ENCODE data around the gene HCST. TPM values are rescaled to one million over a fixed set of nuclear protein-coding genes. Genes with fewer than 3 reads are reported as not detected.

The HCST gene
- total and polyA plus RNA-seq, 8 donors: 5.0 to 12.5 (median 9.2) TPM; not detected in 3

DNA sequence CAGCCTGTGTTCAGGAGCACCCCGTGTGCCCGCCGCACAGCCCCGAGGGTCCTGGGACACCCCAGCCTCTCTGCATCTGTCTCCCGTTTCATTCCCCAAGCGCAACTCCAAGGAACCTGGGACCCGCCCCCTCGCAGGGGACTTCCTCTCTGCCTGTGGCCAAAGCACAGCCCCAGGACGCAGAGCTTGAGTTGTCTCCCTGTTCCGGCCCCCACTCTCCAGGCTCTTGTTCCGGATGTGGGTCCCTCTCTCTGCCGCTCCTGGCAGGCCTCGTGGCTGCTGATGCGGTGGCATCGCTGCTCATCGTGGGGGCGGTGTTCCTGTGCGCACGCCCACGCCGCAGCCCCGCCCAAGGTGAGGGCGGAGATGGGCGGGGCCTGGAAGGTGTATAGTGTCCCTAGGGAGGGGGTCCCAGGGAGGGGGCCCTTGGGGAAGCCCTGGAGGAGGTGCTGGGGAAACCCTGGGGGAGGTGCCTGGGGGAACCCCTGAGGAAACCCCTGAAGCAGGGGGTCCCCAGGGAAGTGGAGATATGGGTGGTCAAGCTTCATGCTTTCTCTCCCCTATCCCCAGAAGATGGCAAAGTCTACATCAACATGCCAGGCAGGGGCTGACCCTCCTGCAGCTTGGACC, 1.3 kb downstream of the HCST start:
- 1 to 2% (median 1%) methylated on average over 21 to 24 of the region's 24 CpGs for WGBS, 5 donors
- Histone ChIP-seq H3K4me1 (peaks cover 25 to 63% (median 36%) of the 10 kb centered on the region in 4 donors), H3K27ac (peak overlapping the region; percentile 58 to 95 (median 93)), H3K4me3 (peak overlapping the region; percentile 25 to 34 (median 28)), H3K9me3 (no peaks in the 10 kb centered on the region), H3K36me3 (no peaks in the 10 kb centered on the region), H3K27me3 (no peaks in the 10 kb centered on the region)
- intact Hi-C loops (cut with DNase I; ENCODE audit: low total_unique reads): no loop called here
- DNase-seq: peak; percentile 77 to 92
- TF ChIP-seq POLR2A (IDR thresholded peaks at IDR 0.05) (no peak), EP300 (IDR thresholded peaks at IDR 0.05) (no peak), POLR2AphosphoS5 (IDR thresholded peaks at IDR 0.05) (peak; percentile 37 to 66 (median 64))
- TF ChIP-seq, protein P1, sequence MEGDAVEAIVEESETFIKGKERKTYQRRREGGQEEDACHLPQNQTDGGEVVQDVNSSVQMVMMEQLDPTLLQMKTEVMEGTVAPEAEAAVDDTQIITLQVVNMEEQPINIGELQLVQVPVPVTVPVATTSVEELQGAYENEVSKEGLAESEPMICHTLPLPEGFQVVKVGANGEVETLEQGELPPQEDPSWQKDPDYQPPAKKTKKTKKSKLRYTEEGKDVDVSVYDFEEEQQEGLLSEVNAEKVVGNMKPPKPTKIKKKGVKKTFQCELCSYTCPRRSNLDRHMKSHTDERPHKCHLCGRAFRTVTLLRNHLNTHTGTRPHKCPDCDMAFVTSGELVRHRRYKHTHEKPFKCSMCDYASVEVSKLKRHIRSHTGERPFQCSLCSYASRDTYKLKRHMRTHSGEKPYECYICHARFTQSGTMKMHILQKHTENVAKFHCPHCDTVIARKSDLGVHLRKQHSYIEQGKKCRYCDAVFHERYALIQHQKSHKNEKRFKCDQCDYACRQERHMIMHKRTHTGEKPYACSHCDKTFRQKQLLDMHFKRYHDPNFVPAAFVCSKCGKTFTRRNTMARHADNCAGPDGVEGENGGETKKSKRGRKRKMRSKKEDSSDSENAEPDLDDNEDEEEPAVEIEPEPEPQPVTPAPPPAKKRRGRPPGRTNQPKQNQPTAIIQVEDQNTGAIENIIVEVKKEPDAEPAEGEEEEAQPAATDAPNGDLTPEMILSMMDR (IDR thresholded peaks at IDR 0.05): no peak

DNA sequence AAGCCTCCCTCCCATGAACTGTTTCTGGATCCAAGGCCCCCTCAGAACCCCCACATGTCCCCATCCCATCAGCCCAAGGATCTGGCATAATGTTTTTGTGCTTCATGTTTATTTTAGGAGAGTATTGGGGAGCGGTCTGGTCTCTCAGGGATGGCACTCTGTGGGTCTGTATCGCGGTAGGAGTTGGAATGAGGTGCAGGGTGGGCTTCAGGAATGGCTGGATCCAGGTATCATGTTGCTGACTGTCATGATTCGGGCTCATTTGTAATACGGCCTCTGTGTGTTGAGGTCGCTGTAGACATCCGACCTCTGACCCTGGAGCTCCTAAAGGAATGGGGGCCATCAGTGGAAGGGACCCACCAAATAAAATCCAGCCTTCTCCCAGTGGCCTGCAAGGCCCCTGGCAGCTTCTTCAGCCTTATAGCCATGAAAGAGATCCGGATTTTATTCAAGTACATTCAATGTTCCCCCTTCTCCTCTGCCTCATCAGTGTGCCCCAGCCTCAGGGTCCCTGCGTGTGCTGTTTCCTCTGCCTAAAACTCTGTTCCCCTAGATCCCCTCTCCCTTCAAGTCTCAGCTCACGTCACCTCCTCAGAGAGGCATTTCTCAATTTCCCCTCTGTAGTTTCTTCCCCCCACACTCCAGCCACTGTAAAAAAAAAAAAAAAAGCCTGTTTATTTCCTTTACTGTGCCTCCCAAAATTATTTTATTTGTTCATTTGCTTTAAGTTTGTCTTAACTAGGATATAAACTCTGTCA, 2.2 kb downstream of the HCST start:
- peaks cover 25 to 62% (median 35%) of the 10 kb centered on the region in 4 donors for H3K4me1 ChIP-seq
- H3K27ac ChIP-seq: peak overlapping the region in 4 of 5 donors; percentile 84 to 95 (median 94)
- no peaks in the 10 kb centered on the region for H3K27me3 ChIP-seq
- peak overlapping the region in 1 of 4 donors; percentile 2 for H3K4me3 ChIP-seq
- DNase-seq: no peak
- no peaks in the 10 kb centered on the region for H3K36me3 ChIP-seq
- 83 to 90% (median 89%) methylated on average over 6 to 10 of the region's 10 CpGs for WGBS, 5 donors
- TF ChIP-seq POLR2A (IDR thresholded peaks at IDR 0.05) (no peak), EP300 (IDR thresholded peaks at IDR 0.05) (no peak), POLR2AphosphoS5 (IDR thresholded peaks at IDR 0.05) (no peak)
- TF ChIP-seq, protein P1 (IDR thresholded peaks at IDR 0.05): no peak
- no peaks in the 10 kb centered on the region for H3K9me3 ChIP-seq
- intact Hi-C loops (cut with DNase I; ENCODE audit: low total_unique reads): no loop called here

DNA sequence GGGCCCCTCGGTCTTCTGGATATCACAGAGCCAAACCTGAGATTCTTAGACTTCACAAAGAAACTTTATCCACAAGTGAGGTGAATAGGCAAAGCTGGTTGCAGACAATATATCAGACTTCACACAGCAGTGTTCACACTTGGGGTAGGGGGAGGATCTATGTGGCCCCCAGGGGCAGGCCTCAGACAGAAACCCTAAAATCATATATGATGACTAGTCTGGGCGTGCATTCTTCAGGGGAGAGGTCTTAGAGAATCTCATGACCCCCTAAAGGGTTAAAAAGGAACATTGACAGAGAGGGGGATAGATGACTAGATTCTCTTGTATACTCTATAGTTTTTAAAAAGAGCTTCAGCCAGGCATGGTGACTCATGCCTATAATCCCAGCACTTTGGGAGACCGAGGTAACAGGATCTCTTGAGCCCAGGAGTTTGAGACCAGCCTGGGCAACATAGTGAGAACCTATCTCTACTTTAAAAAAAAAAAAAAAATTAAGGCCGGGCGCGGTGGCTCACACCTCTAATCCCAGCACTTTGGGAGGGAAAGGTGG, 2.9 kb downstream of the HCST start:
- Histone ChIP-seq H3K27ac (peak overlapping the region in 4 of 5 donors; percentile 18 to 95 (median 94)), H3K27me3 (no peaks in the 10 kb centered on the region), H3K4me1 (peaks cover 25 to 55% (median 35%) of the 10 kb centered on the region in 4 donors), H3K4me3 (no peak overlapping the region), H3K9me3 (no peaks in the 10 kb centered on the region), H3K36me3 (no peaks in the 10 kb centered on the region)
- no peak for TF ChIP-seq POLR2AphosphoS5 (IDR thresholded peaks at IDR 0.05)
- TF ChIP-seq POLR2A (IDR thresholded peaks at IDR 0.05): no peak
- TF ChIP-seq, protein P1 (IDR thresholded peaks at IDR 0.05): no peak
- no peak for TF ChIP-seq EP300 (IDR thresholded peaks at IDR 0.05)
- intact Hi-C loops (cut with DNase I; ENCODE audit: low total_unique reads): no loop called here
- 61 to 78% (median 71%) methylated on average over 6 of the region's 6 CpGs for WGBS, 5 donors
- no peak for DNase-seq

DNA sequence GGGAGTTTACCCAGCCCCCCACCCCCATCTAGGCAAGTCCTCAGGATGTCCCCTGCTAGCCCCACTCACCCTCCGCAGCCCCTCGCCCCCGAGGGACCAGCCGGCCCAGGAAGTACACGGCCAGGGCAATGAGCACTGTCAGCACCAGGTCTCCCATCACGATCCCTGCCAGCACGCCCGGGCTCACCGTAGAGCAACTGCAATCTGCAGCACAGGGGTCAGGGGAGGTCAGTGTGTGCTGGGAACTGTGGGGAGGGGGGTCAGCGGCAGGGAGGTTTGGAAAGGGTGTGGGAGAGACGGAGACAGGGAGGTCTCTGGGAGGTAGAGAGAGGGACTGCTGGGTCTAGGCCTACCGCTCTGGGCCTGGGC, 5.0 kb downstream of the HCST start:
- H3K4me3 ChIP-seq: peak overlapping the region; percentile 6 to 43 (median 31)
- intact Hi-C loops (cut with DNase I; ENCODE audit: low total_unique reads): no loop called here
- H3K36me3 ChIP-seq: no peaks in the 10 kb centered on the region
- 33 to 53% (median 40%) methylated on average over 8 to 12 of the region's 12 CpGs for WGBS, 5 donors
- no peak for TF ChIP-seq EP300 (IDR thresholded peaks at IDR 0.05)
- no peak for TF ChIP-seq POLR2AphosphoS5 (IDR thresholded peaks at IDR 0.05)
- TF ChIP-seq, protein P1 (IDR thresholded peaks at IDR 0.05): no peak
- TF ChIP-seq POLR2A (IDR thresholded peaks at IDR 0.05): no peak
- peaks cover 19 to 52% (median 28%) of the 10 kb centered on the region in 4 donors for H3K4me1 ChIP-seq
- H3K9me3 ChIP-seq: no peaks in the 10 kb centered on the region
- no peak for DNase-seq
- H3K27me3 ChIP-seq: no peaks in the 10 kb centered on the region
- peak overlapping the region in 4 of 5 donors; percentile 48 to 95 (median 77) for H3K27ac ChIP-seq
